MCF 10A (cell line): ENCODE data around the gene ADCY5. TPM values are rescaled to one million over a fixed set of nuclear protein-coding genes. Genes with fewer than 3 reads are reported as not detected.

ENCODE experiments used
- BruUV-seq: library from RNA; stranded (reverse); fragments of 400-500 nt; replicated peaks from 2 replicates; lab custom pipeline; 2021; lab: Mats Ljungman, UMichigan
- CTCF ChIA-PET: fragments of 300-600 bp; sonication (Branson Sonifier 250); formaldehyde crosslinking; extraction: SDS; loops from one replicate; lab custom pipeline; 2021; ENCODE audit warnings: antibody characterized with exemption, inconsistent platforms; lab: Yijun Ruan, JAX
- POLR2A ChIA-PET: fragments of 300-600, 350-650 bp; sonication (Branson Sonifier 250); formaldehyde crosslinking; extraction: SDS; loops from one replicate; lab custom pipeline; 2020; ENCODE audit warnings: antibody characterized with exemption, inconsistent platforms; lab: Yijun Ruan, JAX
- DNase-seq: peaks from one replicate; pipeline ENCODE4 v3.0.0-alpha.2; 2018; ENCODE audit not compliant: unreplicated experiment
- H3K27ac Mint-ChIP-seq: one replicate; pipeline ENCODE4 v1.8.0; 2022; ENCODE audit warnings: mild to moderate bottlenecking, low read depth, mixed read lengths; ENCODE audit not compliant: unreplicated experiment
- H3K27me3 Mint-ChIP-seq: one replicate; pipeline ENCODE4 v1.8.0; 2022; ENCODE audit warnings: mixed read lengths; ENCODE audit not compliant: insufficient read depth, unreplicated experiment
- H3K36me3 Mint-ChIP-seq: one replicate; pipeline ENCODE4 v1.8.0; 2022; ENCODE audit warnings: mild to moderate bottlenecking, moderate library complexity, mixed read lengths; ENCODE audit not compliant: insufficient read depth, unreplicated experiment
- H3K4me1 Mint-ChIP-seq: one replicate; pipeline ENCODE4 v1.8.0; 2022; ENCODE audit warnings: mixed read lengths; ENCODE audit not compliant: insufficient read depth, unreplicated experiment
- H3K4me3 Mint-ChIP-seq: one replicate; pipeline ENCODE4 v1.8.0; 2022; ENCODE audit warnings: mild to moderate bottlenecking, moderate library complexity, mixed read lengths; ENCODE audit not compliant: unreplicated experiment
- H3K9me3 Mint-ChIP-seq: one replicate; pipeline ENCODE4 v1.8.0; 2022; ENCODE audit warnings: mixed read lengths; ENCODE audit not compliant: unreplicated experiment
- CTCF ChIP-seq: fragments of 200-600 bp; IDR thresholded peaks from one replicate; pipeline ENCODE4 v1.8.0; 2022; ENCODE audit warnings: antibody characterized with exemption, mild to moderate bottlenecking; ENCODE audit not compliant: unreplicated experiment
- intact Hi-C: fragments of 100-400 bp; cut with micrococcal nuclease; formaldehyde crosslinking; loops from 2 replicates; pipeline ENCODE4 v1.14.1; 2022
- total RNA-seq: library from RNA; stranded (reverse); gene quantifications from 2 replicates; pipeline ENCODE4 v1.2.3, GENCODE V29; 2022

Gene ADCY5
- total RNA-seq, 1 experiment from 2014 or later: not detected

GRCh38 chr3:123447749-123448517 is 957 bp downstream of the ADCY5 start:
- TF ChIP-seq CTCF: no peak
- Mint-ChIP-seq H3K27me3 (peaks cover 62% of the 10 kb centered on the region), H3K4me3 (no peak overlapping the region), H3K36me3 (no peaks in the 10 kb centered on the region), H3K4me1 (no peaks in the 10 kb centered on the region), H3K27ac (no peak overlapping the region), H3K9me3 (no peaks in the 10 kb centered on the region)
- POLR2A ChIA-PET: no interaction called here
- no TSS peak for BruUV-seq
- no peak for DNase-seq
- CTCF ChIA-PET: interaction anchor here (0.7 to 0.9 kb wide), 2 partner anchors 118 to 276 kb away, joined by 3 read pairs; no protein-coding TSS in a partner anchor
- intact Hi-C loops: no loop called here

GRCh38 chr3:123447416-123447748 is 1.5 kb downstream of the ADCY5 start:
- H3K9me3 Mint-ChIP-seq: no peaks in the 10 kb centered on the region
- no peak for DNase-seq
- BruUV-seq: no TSS peak
- POLR2A ChIA-PET: no interaction called here
- intact Hi-C loops: no loop called here
- no peaks in the 10 kb centered on the region for H3K4me1 Mint-ChIP-seq
- peaks cover 62% of the 10 kb centered on the region for H3K27me3 Mint-ChIP-seq
- no peak for TF ChIP-seq CTCF
- H3K4me3 Mint-ChIP-seq: no peak overlapping the region
- no peaks in the 10 kb centered on the region for H3K36me3 Mint-ChIP-seq
- no peak overlapping the region for H3K27ac Mint-ChIP-seq
- CTCF ChIA-PET: interaction anchor here (0.9 kb wide), 1 partner anchor 117 kb away, joined by 3 read pairs; no protein-coding TSS in a partner anchor

GRCh38 chr3:123446610-123447109 is 2.2 kb downstream of the ADCY5 start:
- BruUV-seq: no TSS peak
- CTCF ChIA-PET: interaction anchor here (1.3 kb wide), 1 partner anchor 117 kb away, joined by 6 read pairs; no protein-coding TSS in a partner anchor

More at GRCh38 chr3:123446610-123447109, 2.2 kb downstream of the ADCY5 start:
- no peak overlapping the region for H3K4me3 Mint-ChIP-seq
- DNase-seq: no peak
- POLR2A ChIA-PET: no interaction called here
- no peaks in the 10 kb centered on the region for H3K36me3 Mint-ChIP-seq
- no peaks in the 10 kb centered on the region for H3K9me3 Mint-ChIP-seq
- H3K27ac Mint-ChIP-seq: no peak overlapping the region
- peaks cover 61% of the 10 kb centered on the region for H3K27me3 Mint-ChIP-seq
- no peaks in the 10 kb centered on the region for H3K4me1 Mint-ChIP-seq
- no peak for TF ChIP-seq CTCF
- intact Hi-C loops: no loop called here
